Heart right ventricle (tissue), 16 donors: ENCODE results near the gene ZNF423. TPM values are rescaled to one million over a fixed set of nuclear protein-coding genes. Genes with fewer than 3 reads are reported as not detected.
A peak's percentile ranks its signal among the peaks of the same experiment; 100 is the strongest.

Experiments
- ATAC-seq, 8 donors: fragments of 200-7000 bp; cut with Tn5 transposase; one replicate each; pipeline ENCODE4 v1.9.1; 2020; ENCODE audit warnings: mild to moderate bottlenecking in 8 of 8, moderate library complexity in 8 of 8, moderate number of reproducible peaks in 1 of 8
- DNase-seq, 2 donors: peaks; one replicate each; pipeline ENCODE4 v3.0.0-alpha.2; 2020
- H3K27ac ChIP-seq, 10 donors: fragments of 200-600 bp; sonication (generic) in 2 of 10; one replicate each; pipeline versions ENCODE4 v1.5.0 to v1.8.0; 2020 to 2022; ENCODE audit warnings: mild to moderate bottlenecking in 3 of 10
- H3K27me3 ChIP-seq, 7 donors: fragments of 200-600 bp; one replicate each; pipeline ENCODE4 v1.8.0; 2021 to 2022; ENCODE audit warnings: mild to moderate bottlenecking in 2 of 7
- H3K36me3 ChIP-seq, 9 donors: fragments of 200-600 bp; sonication (generic) in 1 of 9; one replicate each; pipeline versions ENCODE4 v1.5.0 to v1.8.0; 2020 to 2022; ENCODE audit warnings: mild to moderate bottlenecking in 2 of 9
- H3K4me1 ChIP-seq, 9 donors: fragments of 200-600 bp; sonication (generic) in 1 of 9; one replicate each; pipeline versions ENCODE4 v1.5.0 to v1.8.0; 2020 to 2022; ENCODE audit warnings: mild to moderate bottlenecking in 4 of 9
- H3K4me3 ChIP-seq, 10 donors: fragments of 200-600 bp; sonication (generic) in 2 of 10; one replicate each; pipeline versions ENCODE4 v1.5.0 to v1.8.0; 2020 to 2022; ENCODE audit warnings: mild to moderate bottlenecking in 7 of 10, moderate library complexity in 2 of 10
- H3K9me3 ChIP-seq, 11 donors: fragments of 200-600 bp in 10 of 11; sonication (generic) in 2 of 11; one replicate each; pipeline versions ENCODE4 v1.5.0 to v1.8.0; 2013 to 2022; ENCODE audit warnings: mild to moderate bottlenecking in 2 of 11, control low read depth in 1 of 11, moderate library complexity in 1 of 11
- CTCF ChIP-seq, 9 donors: fragments of 200-600 bp; sonication (generic) in 2 of 9; IDR thresholded peaks; one replicate each; pipeline versions ENCODE4 v1.5.0 to v1.8.0; 2021 to 2022; ENCODE audit warnings: antibody characterized with exemption in 9 of 9, mild to moderate bottlenecking in 5 of 9, moderate library complexity in 1 of 9
- WGBS, 2 donors: extraction: QIAGEN DNeasy Blood & Tissue Kit; methylation state at CpG; one replicate each; pipeline ENCODE4 v1.1.7; 2013; ENCODE audit warnings: inconsistent platforms in 1 of 2; 5-methylcytosine and 5-hydroxymethylcytosine counted together
- intact Hi-C, 10 donors: fragments of 100-400 bp; cut with DNase I; formaldehyde crosslinking; loops; one replicate each; pipeline versions ENCODE4 v1.11.1 to v1.14.2; 2022
- polyA plus RNA-seq, 2 donors: library from polyadenylated mRNA; stranded (reverse); fragments of 200-250 nt; gene quantifications; one replicate each; pipeline ENCODE4 v1.2.3, GENCODE V29; 2013
- total RNA-seq, 10 donors: library from RNA; stranded (reverse); fragmentation: NEBNext Ultra II Directional in 3 of 10; extraction: Animal tissue kit (Norgen Biotek cat#: 25700) in 3 of 10; gene quantifications; one replicate each; pipeline versions ENCODE4 v1.2.1 to v1.2.4, GENCODE V29; 2021 to 2023
- donor health status: Arrhythmogenic right ventricular cardiomyopathy.
- donor health status: ischemic (EF 13 %, LVEDD 7.1; RV severe dilation, severe dysfunction).
- donor health status: healthy with polysubstance abuse.
- donor health status: DM: no; HTN: yes; CAD: no.
- donor health status: DM: no; HTN: no; CAD: no.
- donor health status: ischemic (EF 25% LVEDD 6.9; RV normal size, moderate dysfunction).
- donor health status: ischemic (EF 25% LVEDD 5.7; RV mildly dilated, moderate dysfunction).
- donor health status: healthy.
- donor health status: DM: yes; HTN: yes; CAD: no.
- donor health status: Ischemic cardiomyopathy.
- donor health status: ischemic (EF 35%, LVEDD 5.7; RV mildly dilated, moderate dysfunction).
- donor health status: nonischemic (EF 11% LVEDD 7.7; RV severe dilation, severe dysfunction).
- donor health status: DM: yes; HTN: yes; CAD: no.
- donor health status: PGD.
- donor health status: ischemic (EF 29% LVEDD 5.4; RV normal size, mild dysfunction).
- donor health status: nonischemic (EF 23%, LVEDD 6.1; RV moderate dilation, normal function).

Gene ZNF423
- total and polyA plus RNA-seq, 12 donors, result 2.6 to 10.6 (median 7.0) TPM

- H3K4me1 ChIP-seq, result peaks cover 0 to 19% (median 9%) of the 10 kb centered on the region in 9 donors
- TF ChIP-seq CTCF (IDR thresholded peaks at IDR 0.05), result no peak
- DNase-seq (peak in 1 of 2 donors; percentile 21), ATAC-seq (peak; percentile 34 to 85 (median 78))
- 59 to 66% methylated on average over 14 of the region's 14 CpGs for WGBS, 2 donors
- H3K36me3 ChIP-seq, result peaks cover 0 to 4% (median 0%) of the 10 kb centered on the region in 9 donors
- H3K27me3 ChIP-seq, result no peaks in the 10 kb centered on the region
- no peak overlapping the region for H3K4me3 ChIP-seq
- peak overlapping the region in 1 of 10 donors; percentile 24 for H3K27ac ChIP-seq
- no peaks in the 10 kb centered on the region for H3K9me3 ChIP-seq
- intact Hi-C loops, result no loop called here
These were observed 280.4 kb downstream of the ZNF423 start for GRCh38 chr16:49575346-49576172.

GRCh38 chr16:49574826-49575225, 281.1 kb downstream of the ZNF423 start:
- ATAC-seq (no peak), DNase-seq (no peak)
- Histone ChIP-seq H3K36me3 (peaks cover 0 to 4% (median 0%) of the 10 kb centered on the region in 9 donors), H3K4me3 (no peak overlapping the region), H3K4me1 (peaks cover 0 to 19% (median 9%) of the 10 kb centered on the region in 9 donors), H3K27ac (peak overlapping the region in 1 of 10 donors; percentile 24), H3K27me3 (no peaks in the 10 kb centered on the region), H3K9me3 (no peaks in the 10 kb centered on the region)
- no peak for TF ChIP-seq CTCF (IDR thresholded peaks at IDR 0.05)
- WGBS, 2 donors, result 93% methylated on average over 12 of the region's 12 CpGs
- intact Hi-C loops, result no loop called here

GRCh38 chr16:49567950-49568349, 288.0 kb downstream of the ZNF423 start:
- 97 to 100% methylated on average over 1 of the region's 1 CpG for WGBS, 2 donors
- intact Hi-C loops, result no loop called here
- no peak overlapping the region for H3K27ac ChIP-seq
- H3K36me3 ChIP-seq, result peaks cover 0 to 2% (median 0%) of the 10 kb centered on the region in 9 donors
- H3K9me3 ChIP-seq, result no peaks in the 10 kb centered on the region
- ATAC-seq (no peak), DNase-seq (no peak)
- no peaks in the 10 kb centered on the region for H3K27me3 ChIP-seq
- H3K4me1 ChIP-seq, result peaks cover 0 to 14% (median 0%) of the 10 kb centered on the region in 9 donors
- no peak for TF ChIP-seq CTCF (IDR thresholded peaks at IDR 0.05)
- no peak overlapping the region for H3K4me3 ChIP-seq

- TF ChIP-seq CTCF (IDR thresholded peaks at IDR 0.05), result no peak
- Histone ChIP-seq H3K9me3 (no peaks in the 10 kb centered on the region), H3K4me3 (no peak overlapping the region), H3K4me1 (peaks cover 0 to 14% (median 0%) of the 10 kb centered on the region in 9 donors), H3K27me3 (no peaks in the 10 kb centered on the region), H3K27ac (no peak overlapping the region), H3K36me3 (no peaks in the 10 kb centered on the region)
- intact Hi-C loops, result no loop called here
- DNase-seq (no peak), ATAC-seq (no peak)
- 94 to 99% methylated on average over 6 of the region's 6 CpGs for WGBS, 2 donors
These were observed 289.5 kb downstream of the ZNF423 start for GRCh38 chr16:49566432-49566831.
